ENCODE results near the gene SYNDIG1.

DNA sequence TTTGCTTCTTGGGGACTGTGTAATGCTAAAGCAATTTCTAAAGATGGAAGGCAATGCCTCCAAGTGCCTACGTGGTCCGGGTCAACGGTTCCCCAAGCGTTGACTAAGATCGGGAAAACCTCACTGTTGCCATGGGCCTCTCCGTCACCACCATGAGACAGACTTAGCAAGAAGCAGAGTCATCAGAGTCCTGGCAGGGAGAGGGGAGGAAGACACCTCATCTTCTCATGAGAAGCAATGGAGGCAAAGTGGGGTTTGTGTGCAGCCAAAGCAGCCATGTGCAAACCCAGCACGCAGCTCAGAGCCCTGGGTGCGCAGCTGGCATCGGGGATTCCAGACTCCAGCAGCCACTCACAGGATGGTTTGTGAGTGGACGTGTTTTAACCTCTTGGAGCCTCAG, 111.4 kb downstream of the SYNDIG1 start:
- TF ChIP-seq, protein P1, sequence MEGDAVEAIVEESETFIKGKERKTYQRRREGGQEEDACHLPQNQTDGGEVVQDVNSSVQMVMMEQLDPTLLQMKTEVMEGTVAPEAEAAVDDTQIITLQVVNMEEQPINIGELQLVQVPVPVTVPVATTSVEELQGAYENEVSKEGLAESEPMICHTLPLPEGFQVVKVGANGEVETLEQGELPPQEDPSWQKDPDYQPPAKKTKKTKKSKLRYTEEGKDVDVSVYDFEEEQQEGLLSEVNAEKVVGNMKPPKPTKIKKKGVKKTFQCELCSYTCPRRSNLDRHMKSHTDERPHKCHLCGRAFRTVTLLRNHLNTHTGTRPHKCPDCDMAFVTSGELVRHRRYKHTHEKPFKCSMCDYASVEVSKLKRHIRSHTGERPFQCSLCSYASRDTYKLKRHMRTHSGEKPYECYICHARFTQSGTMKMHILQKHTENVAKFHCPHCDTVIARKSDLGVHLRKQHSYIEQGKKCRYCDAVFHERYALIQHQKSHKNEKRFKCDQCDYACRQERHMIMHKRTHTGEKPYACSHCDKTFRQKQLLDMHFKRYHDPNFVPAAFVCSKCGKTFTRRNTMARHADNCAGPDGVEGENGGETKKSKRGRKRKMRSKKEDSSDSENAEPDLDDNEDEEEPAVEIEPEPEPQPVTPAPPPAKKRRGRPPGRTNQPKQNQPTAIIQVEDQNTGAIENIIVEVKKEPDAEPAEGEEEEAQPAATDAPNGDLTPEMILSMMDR (IDR thresholded peaks at IDR 0.05; ENCODE audit: insufficient read depth, low read length) = no peak
- TF ChIP-seq, protein P2, sequence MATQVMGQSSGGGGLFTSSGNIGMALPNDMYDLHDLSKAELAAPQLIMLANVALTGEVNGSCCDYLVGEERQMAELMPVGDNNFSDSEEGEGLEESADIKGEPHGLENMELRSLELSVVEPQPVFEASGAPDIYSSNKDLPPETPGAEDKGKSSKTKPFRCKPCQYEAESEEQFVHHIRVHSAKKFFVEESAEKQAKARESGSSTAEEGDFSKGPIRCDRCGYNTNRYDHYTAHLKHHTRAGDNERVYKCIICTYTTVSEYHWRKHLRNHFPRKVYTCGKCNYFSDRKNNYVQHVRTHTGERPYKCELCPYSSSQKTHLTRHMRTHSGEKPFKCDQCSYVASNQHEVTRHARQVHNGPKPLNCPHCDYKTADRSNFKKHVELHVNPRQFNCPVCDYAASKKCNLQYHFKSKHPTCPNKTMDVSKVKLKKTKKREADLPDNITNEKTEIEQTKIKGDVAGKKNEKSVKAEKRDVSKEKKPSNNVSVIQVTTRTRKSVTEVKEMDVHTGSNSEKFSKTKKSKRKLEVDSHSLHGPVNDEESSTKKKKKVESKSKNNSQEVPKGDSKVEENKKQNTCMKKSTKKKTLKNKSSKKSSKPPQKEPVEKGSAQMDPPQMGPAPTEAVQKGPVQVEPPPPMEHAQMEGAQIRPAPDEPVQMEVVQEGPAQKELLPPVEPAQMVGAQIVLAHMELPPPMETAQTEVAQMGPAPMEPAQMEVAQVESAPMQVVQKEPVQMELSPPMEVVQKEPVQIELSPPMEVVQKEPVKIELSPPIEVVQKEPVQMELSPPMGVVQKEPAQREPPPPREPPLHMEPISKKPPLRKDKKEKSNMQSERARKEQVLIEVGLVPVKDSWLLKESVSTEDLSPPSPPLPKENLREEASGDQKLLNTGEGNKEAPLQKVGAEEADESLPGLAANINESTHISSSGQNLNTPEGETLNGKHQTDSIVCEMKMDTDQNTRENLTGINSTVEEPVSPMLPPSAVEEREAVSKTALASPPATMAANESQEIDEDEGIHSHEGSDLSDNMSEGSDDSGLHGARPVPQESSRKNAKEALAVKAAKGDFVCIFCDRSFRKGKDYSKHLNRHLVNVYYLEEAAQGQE (IDR thresholded peaks at IDR 0.05; ENCODE audit: insufficient replicate concordance, low read depth) = no peak
- no peak for TF ChIP-seq POLR2AphosphoS5 (IDR thresholded peaks at IDR 0.05; ENCODE audit: low read depth)
